Activated CD4-positive, alpha-beta T cell treated with anti-CD3 and anti-CD28 coated beads, Interleukin-2, amount 10 ng/mL, durations not matched to agents 24 days and 14 days (primary cell): Measurements from ENCODE around the gene E4F1. TPM values are rescaled to one million over a fixed set of nuclear protein-coding genes. Genes with fewer than 3 reads are reported as not detected.

Experiments
- DNase-seq: peaks from one replicate; pipeline ENCODE4 v3.0.0; 2022
- H3K27ac Mint-ChIP-seq: one replicate; pipeline ENCODE4 v1.8.0; 2022; ENCODE audit warnings: mild to moderate bottlenecking, mixed read lengths
- H3K27me3 Mint-ChIP-seq: one replicate; pipeline ENCODE4 v1.8.0; 2022; ENCODE audit warnings: mixed read lengths
- H3K36me3 Mint-ChIP-seq: one replicate; pipeline ENCODE4 v1.8.0; 2022; ENCODE audit warnings: low read depth, mild to moderate bottlenecking, mixed read lengths
- H3K4me1 Mint-ChIP-seq: one replicate; pipeline ENCODE4 v1.8.0; 2021; ENCODE audit warnings: mixed read lengths
- H3K4me3 Mint-ChIP-seq: one replicate; pipeline ENCODE4 v1.8.0; 2022; ENCODE audit warnings: mild to moderate bottlenecking, moderate library complexity, mixed read lengths
- H3K9me3 Mint-ChIP-seq: one replicate; pipeline ENCODE4 v1.8.0; 2021; ENCODE audit warnings: mixed read lengths
- intact Hi-C: fragments of 100-400 bp; cut with micrococcal nuclease; formaldehyde crosslinking; loops from one replicate; pipeline ENCODE4 v1.15.1; 2023
- total RNA-seq: library from RNA; stranded (reverse); gene quantifications from 2 replicates; pipeline ENCODE4 v1.2.3, GENCODE V29; 2022

Gene E4F1
- total RNA-seq, 1 donor from 2014 or later, result 33.4 TPM

GRCh38 chr16:2216330-2216729 is 7.1 kb upstream of the E4F1 start:
- H3K27me3 Mint-ChIP-seq, result no peaks in the 10 kb centered on the region
- H3K4me3 Mint-ChIP-seq, result peak overlapping the region; percentile 90
- intact Hi-C loops, result loop anchor here (10.0 kb wide), 1 partner anchor 212 kb away; the partner anchor contains the start of gene ZNF598
- no peaks in the 10 kb centered on the region for H3K9me3 Mint-ChIP-seq
- peak overlapping the region; percentile 91 for H3K27ac Mint-ChIP-seq
- H3K36me3 Mint-ChIP-seq, result peaks cover 15% of the 10 kb centered on the region
- DNase-seq, result no peak
- peaks cover 17% of the 10 kb centered on the region for H3K4me1 Mint-ChIP-seq

- Mint-ChIP-seq H3K36me3 (peaks cover 5% of the 10 kb centered on the region), H3K4me1 (peaks cover 13% of the 10 kb centered on the region), H3K4me3 (peak overlapping the region; percentile 85), H3K9me3 (no peaks in the 10 kb centered on the region), H3K27ac (peak overlapping the region; percentile 75), H3K27me3 (no peaks in the 10 kb centered on the region)
- peak; percentile 80 for DNase-seq
- intact Hi-C loops, result loop anchor here (1.0 to 10.0 kb wide), 7 partner anchors 9 to 311 kb away; partner anchors contain the start of genes CCNF, CEMP1, ECI1 and MLST8
Observed at GRCh38 chr16:2223942-2224486, 623 bp downstream of the E4F1 start.

GRCh38 chr16:2226245-2226793 is 2.9 kb downstream of the E4F1 start:
- intact Hi-C loops, result loop anchor here (10.0 kb wide), 1 partner anchor 308 kb away; the partner anchor contains the start of genes CEMP1 and PDPK1
- H3K27me3 Mint-ChIP-seq, result no peaks in the 10 kb centered on the region
- peak overlapping the region; percentile 15 for H3K4me3 Mint-ChIP-seq
- no peak for DNase-seq
- peaks cover 12% of the 10 kb centered on the region for H3K36me3 Mint-ChIP-seq
- H3K9me3 Mint-ChIP-seq, result no peaks in the 10 kb centered on the region
- H3K27ac Mint-ChIP-seq, result peak overlapping the region; percentile 11
- H3K4me1 Mint-ChIP-seq, result peaks cover 13% of the 10 kb centered on the region

- no peak overlapping the region for H3K4me3 Mint-ChIP-seq
- peak overlapping the region; percentile 48 for H3K27ac Mint-ChIP-seq
- no peaks in the 10 kb centered on the region for H3K9me3 Mint-ChIP-seq
- H3K27me3 Mint-ChIP-seq, result no peaks in the 10 kb centered on the region
- intact Hi-C loops, result loop anchor here (10.0 kb wide), 1 partner anchor 308 kb away; the partner anchor contains the start of genes CEMP1 and PDPK1
- H3K4me1 Mint-ChIP-seq, result peaks cover 13% of the 10 kb centered on the region
- peaks cover 14% of the 10 kb centered on the region for H3K36me3 Mint-ChIP-seq
- no peak for DNase-seq
Observed at GRCh38 chr16:2226918-2227317, 3.5 kb downstream of the E4F1 start.

- intact Hi-C loops, result loop anchor here (10.0 kb wide), 1 partner anchor 307 kb away; the partner anchor contains the start of genes CEMP1 and PDPK1
- Mint-ChIP-seq H3K36me3 (peaks cover 15% of the 10 kb centered on the region), H3K4me3 (no peak overlapping the region)
Observed at GRCh38 chr16:2228161-2228824, 4.9 kb downstream of the E4F1 start.

GRCh38 chr16:2229091-2229490 is 5.7 kb downstream of the E4F1 start:
- Mint-ChIP-seq H3K4me1 (peaks cover 11% of the 10 kb centered on the region), H3K27ac (no peak overlapping the region), H3K9me3 (no peaks in the 10 kb centered on the region), H3K36me3 (peaks cover 19% of the 10 kb centered on the region), H3K4me3 (no peak overlapping the region), H3K27me3 (no peaks in the 10 kb centered on the region)
- intact Hi-C loops, result loop anchor here (10.0 kb wide), 1 partner anchor 306 kb away; the partner anchor contains the start of genes CEMP1 and PDPK1
- no peak for DNase-seq

More at GRCh38 chr16:2228161-2228824, 4.9 kb downstream of the E4F1 start:
- no peak for DNase-seq
- Mint-ChIP-seq H3K27ac (no peak overlapping the region), H3K9me3 (no peaks in the 10 kb centered on the region), H3K27me3 (no peaks in the 10 kb centered on the region), H3K4me1 (peaks cover 11% of the 10 kb centered on the region)

- DNase-seq, result no peak
- H3K4me1 Mint-ChIP-seq, result peaks cover 7% of the 10 kb centered on the region
- no peaks in the 10 kb centered on the region for H3K9me3 Mint-ChIP-seq
- H3K27me3 Mint-ChIP-seq, result no peaks in the 10 kb centered on the region
- intact Hi-C loops, result loop anchor here (10.0 kb wide), 1 partner anchor 305 kb away; the partner anchor contains the start of genes CEMP1 and PDPK1
- peaks cover 19% of the 10 kb centered on the region for H3K36me3 Mint-ChIP-seq
- H3K4me3 Mint-ChIP-seq, result no peak overlapping the region
- H3K27ac Mint-ChIP-seq, result no peak overlapping the region
Observed at GRCh38 chr16:2229632-2230250, 6.3 kb downstream of the E4F1 start.

- intact Hi-C loops, result no loop called here
- H3K27ac Mint-ChIP-seq, result no peak overlapping the region
- H3K4me3 Mint-ChIP-seq, result no peak overlapping the region
- no peaks in the 10 kb centered on the region for H3K27me3 Mint-ChIP-seq
- DNase-seq, result no peak
- peaks cover 22% of the 10 kb centered on the region for H3K36me3 Mint-ChIP-seq
- H3K9me3 Mint-ChIP-seq, result no peaks in the 10 kb centered on the region
- peaks cover 7% of the 10 kb centered on the region for H3K4me1 Mint-ChIP-seq
Observed at GRCh38 chr16:2230376-2230775, 7.0 kb downstream of the E4F1 start.

- peaks cover 21% of the 10 kb centered on the region for H3K36me3 Mint-ChIP-seq
- no peak overlapping the region for H3K4me3 Mint-ChIP-seq
- no peaks in the 10 kb centered on the region for H3K9me3 Mint-ChIP-seq
- DNase-seq, result no peak
- no peaks in the 10 kb centered on the region for H3K27me3 Mint-ChIP-seq
- H3K27ac Mint-ChIP-seq, result no peak overlapping the region
- intact Hi-C loops, result no loop called here
- H3K4me1 Mint-ChIP-seq, result peaks cover 3% of the 10 kb centered on the region
Observed at GRCh38 chr16:2231016-2231931, 7.9 kb downstream of the E4F1 start.

GRCh38 chr16:2232094-2232990 is 9.0 kb downstream of the E4F1 start:
- H3K27ac Mint-ChIP-seq, result no peak overlapping the region
- no peak overlapping the region for H3K4me3 Mint-ChIP-seq
- intact Hi-C loops, result no loop called here
- no peaks in the 10 kb centered on the region for H3K4me1 Mint-ChIP-seq
- no peaks in the 10 kb centered on the region for H3K27me3 Mint-ChIP-seq
- DNase-seq, result no peak
- no peaks in the 10 kb centered on the region for H3K9me3 Mint-ChIP-seq
- H3K36me3 Mint-ChIP-seq, result peaks cover 19% of the 10 kb centered on the region

GRCh38 chr16:2233046-2233775 is 9.8 kb downstream of the E4F1 start:
- Mint-ChIP-seq H3K27ac (no peak overlapping the region), H3K9me3 (no peaks in the 10 kb centered on the region), H3K4me1 (no peaks in the 10 kb centered on the region), H3K36me3 (peaks cover 19% of the 10 kb centered on the region), H3K4me3 (no peak overlapping the region), H3K27me3 (no peaks in the 10 kb centered on the region)
- no peak for DNase-seq
- intact Hi-C loops, result no loop called here
